Subcutaneous adipose tissue (tissue), 4 donors: Measurements from ENCODE around the gene TP53. TPM values are rescaled to one million over a fixed set of nuclear protein-coding genes. Genes with fewer than 3 reads are reported as not detected.

ENCODE experiments used
- total RNA-seq, 4 donors: library from RNA; depleted of rRNA; stranded (reverse); fragments of >200 nt; gene quantifications; one replicate each; pipeline ENCODE4 v1.1.0, GENCODE V29; 2016
- TF ChIP-seq, protein P1 (sequence below): fragments of 450-650 bp; IDR thresholded peaks from one replicate; pipeline ENCODE4 v1.5.1; 2016; ENCODE audit warnings: low read depth, mild to moderate bottlenecking, control low read depth, antibody characterized with exemption, moderate library complexity

The TP53 gene
- total RNA-seq, 4 donors from 2014 or later = 13.8 to 21.7 (median 16.4) TPM

- TF ChIP-seq, protein P1, sequence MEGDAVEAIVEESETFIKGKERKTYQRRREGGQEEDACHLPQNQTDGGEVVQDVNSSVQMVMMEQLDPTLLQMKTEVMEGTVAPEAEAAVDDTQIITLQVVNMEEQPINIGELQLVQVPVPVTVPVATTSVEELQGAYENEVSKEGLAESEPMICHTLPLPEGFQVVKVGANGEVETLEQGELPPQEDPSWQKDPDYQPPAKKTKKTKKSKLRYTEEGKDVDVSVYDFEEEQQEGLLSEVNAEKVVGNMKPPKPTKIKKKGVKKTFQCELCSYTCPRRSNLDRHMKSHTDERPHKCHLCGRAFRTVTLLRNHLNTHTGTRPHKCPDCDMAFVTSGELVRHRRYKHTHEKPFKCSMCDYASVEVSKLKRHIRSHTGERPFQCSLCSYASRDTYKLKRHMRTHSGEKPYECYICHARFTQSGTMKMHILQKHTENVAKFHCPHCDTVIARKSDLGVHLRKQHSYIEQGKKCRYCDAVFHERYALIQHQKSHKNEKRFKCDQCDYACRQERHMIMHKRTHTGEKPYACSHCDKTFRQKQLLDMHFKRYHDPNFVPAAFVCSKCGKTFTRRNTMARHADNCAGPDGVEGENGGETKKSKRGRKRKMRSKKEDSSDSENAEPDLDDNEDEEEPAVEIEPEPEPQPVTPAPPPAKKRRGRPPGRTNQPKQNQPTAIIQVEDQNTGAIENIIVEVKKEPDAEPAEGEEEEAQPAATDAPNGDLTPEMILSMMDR = no peak
Measured at GRCh38 chr17:7656958-7657609, 30.2 kb downstream of the TP53 start.

GRCh38 chr17:7655541-7655840, 31.8 kb downstream of the TP53 start:
- TF ChIP-seq, protein P1 = no peak

DNA sequence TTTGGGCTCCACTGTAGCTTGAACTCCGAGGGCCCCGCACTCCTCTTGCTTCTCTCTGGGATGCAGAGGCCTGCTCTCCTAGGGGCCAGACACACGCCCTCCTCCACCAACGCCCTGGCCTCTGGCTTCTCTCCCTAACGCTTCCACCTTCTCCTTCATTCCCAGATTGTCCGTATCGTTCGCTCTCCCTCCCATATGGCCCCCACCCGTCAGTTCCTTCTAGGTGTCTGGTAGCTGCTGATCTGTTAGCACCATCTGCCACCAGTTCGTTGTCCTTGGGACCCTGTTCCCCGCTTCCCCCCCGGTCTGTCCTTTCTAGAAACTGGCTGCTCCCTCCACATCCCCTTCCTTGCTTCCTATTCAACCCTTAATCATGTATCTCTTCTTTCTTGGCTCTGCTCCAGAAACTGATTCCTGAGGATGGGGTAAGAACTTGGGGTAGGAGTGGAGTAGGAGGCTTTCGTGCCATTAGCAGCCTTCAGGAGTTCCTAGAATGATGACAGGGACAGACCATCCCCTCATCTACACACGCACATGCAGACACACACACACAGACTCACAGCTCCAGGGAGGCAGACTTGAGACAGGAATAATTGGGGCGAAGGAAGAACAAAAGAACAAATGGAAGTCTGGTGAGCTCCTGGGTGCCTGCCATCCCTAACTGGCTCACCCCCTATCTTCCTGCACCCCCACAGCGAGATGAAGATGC, 32.3 kb downstream of the TP53 start:
- TF ChIP-seq, protein P1 = no peak

DNA sequence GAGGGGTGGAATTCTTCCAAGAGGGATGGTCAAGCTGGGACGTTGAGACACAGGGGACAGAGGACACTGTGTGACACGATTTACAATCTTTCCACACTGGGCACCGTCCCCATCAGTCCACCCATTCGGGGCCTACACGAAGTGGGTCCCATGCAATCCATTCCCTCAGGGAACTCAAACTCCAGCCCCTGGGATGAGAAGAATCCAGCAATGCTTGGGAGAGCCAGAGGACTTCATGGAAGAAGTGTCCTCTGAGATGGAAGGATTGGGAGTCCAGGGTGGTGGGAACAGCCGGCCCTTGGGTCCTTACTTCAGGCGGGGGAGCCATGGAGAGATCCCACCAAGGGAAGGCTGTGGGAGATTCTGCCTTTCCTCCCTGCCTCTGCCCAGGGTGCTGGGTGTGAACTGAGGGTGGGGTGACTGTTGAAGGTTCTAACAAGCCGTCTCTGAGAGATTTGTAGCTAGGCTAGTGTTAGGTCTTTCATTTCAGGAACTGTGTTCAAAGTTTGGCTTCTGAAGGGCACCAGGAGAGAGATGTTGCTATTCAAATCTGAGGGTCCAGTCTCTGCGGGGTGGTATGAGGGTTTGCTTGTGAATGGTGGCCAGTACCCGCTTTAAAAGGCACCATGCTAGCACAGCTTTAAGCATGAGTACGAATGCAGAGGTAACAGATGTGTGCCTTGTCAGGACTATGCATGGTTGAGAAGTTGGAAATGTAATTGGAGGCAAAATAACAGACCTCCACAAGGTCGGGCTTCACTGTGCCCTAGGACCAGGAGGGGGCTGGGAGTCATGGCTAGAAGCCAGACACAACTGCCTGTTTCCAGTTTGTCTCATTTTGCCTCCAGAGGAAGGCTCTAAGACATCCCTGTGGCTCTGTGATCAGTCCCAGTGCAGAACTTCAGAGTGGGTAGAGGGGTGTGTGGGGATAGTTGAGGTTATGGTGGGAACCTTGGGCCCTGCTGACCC, 34.6 kb downstream of the TP53 start:
- TF ChIP-seq, protein P1 = no peak

DNA sequence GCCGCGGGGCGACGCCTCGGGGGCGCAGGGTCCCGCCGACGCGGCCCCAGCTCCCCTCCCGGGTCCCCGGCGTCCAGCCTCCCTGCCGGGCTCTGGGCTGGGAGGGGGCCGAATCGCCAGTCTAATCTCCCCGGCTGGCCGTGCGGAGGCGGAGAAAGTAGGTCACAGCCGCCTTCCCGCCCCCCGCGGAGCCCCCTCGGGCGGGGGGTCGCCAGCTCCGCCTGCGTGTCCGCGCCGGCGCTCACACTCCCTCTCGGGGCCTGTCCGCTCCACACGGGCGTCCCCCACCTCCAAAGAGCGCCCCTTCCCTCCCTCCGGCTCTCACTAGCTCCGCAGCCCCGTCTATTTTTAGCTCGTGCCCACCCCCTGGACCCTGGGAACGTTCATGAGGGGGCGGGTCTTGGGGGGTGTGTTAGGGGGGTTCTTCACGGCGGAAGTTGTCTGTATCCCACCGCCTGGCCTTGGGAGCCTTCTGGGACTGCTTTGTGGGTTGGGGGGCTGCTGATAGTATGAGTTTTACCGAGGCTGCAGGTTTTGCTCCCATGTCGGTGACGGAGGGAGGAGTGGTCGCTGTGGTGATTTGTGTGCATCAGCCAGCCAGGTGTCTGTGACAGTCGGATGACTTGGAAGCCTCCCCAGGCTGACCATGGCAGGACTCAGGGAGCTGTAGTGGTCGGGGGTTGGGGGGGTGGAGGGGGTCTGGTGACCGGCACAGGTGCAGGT, 35.5 kb downstream of the TP53 start:
- TF ChIP-seq, protein P1 = no peak

DNA sequence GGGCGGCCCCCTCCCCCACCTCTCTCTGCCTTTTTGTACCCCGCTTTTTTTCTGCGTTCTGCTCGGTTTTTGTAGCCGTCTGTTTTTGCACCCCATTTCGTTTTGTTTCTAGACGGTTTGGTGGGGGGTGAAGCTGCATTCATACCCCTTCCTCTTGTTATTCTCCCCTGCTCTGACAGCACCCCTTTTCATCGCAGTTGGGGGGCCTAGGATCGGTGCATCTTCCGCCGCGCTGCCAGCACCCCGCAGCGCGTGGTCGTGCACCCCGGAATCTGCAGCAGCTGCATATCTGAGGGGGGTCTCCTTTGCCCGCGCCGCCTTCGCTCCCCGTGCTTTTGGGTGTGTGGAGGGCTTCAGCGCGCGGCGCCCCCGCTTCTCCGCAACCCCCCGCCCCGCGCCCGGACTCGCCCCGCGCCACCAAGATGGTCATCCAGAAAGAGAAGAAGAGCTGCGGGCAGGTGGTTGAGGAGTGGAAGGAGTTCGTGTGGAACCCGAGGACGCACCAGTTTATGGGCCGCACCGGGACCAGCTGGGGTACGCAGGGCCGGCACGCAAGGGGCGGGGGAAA, 36.1 kb downstream of the TP53 start:
- TF ChIP-seq, protein P1 = no peak
